GM23338 (cell line): ENCODE measurements around the gene APOC1. TPM values are rescaled to one million over a fixed set of nuclear protein-coding genes. Genes with fewer than 3 reads are reported as not detected.

Experiments used
- ATAC-seq: fragments of 200-7000 bp; cut with Tn5 transposase; 3 replicates; pipeline ENCODE4 v1.9.1; 2020
- DNase-seq: peaks from one replicate; pipeline ENCODE4 v3.0.0-alpha.2; 2015; ENCODE audit warnings: low spot score
- H2AFZ ChIP-seq: fragments of 200-600 bp; sonication (generic); 2 replicates; pipeline ENCODE4 v1.8.0; 2016; ENCODE audit warnings: antibody characterized with exemption, mild to moderate bottlenecking, moderate library complexity
- H3F3A ChIP-seq: fragments of 200-600 bp; sonication (generic); replicated peaks from 2 replicates; pipeline ENCODE4 v1.8.0; 2017; ENCODE audit warnings: antibody characterized with exemption, mixed run types, low read depth
- H3K27ac ChIP-seq: fragments of 200-600 bp; sonication (generic); 2 replicates; pipeline ENCODE4 v1.6.1; 2016; ENCODE audit warnings: low read depth
- H3K27me3 ChIP-seq: fragments of 200-600 bp; sonication (generic); 2 replicates; pipeline ENCODE4 v1.8.0; 2016; ENCODE audit warnings: mild to moderate bottlenecking, mixed run types, moderate library complexity; ENCODE audit not compliant: insufficient read depth
- H3K36me3 ChIP-seq: fragments of 200-600 bp; sonication (generic); 2 replicates; pipeline ENCODE4 v1.8.0; 2016; ENCODE audit warnings: mild to moderate bottlenecking; ENCODE audit not compliant: insufficient read depth
- H3K4me1 ChIP-seq: fragments of 200-600 bp; sonication (generic); 2 replicates; pipeline ENCODE4 v1.8.0; 2016; ENCODE audit warnings: mild to moderate bottlenecking, moderate library complexity; ENCODE audit not compliant: insufficient read depth
- H3K4me2 ChIP-seq: fragments of 200-600 bp; sonication (generic); 2 replicates; pipeline ENCODE4 v1.7.1; 2017; ENCODE audit warnings: mixed run types
- H3K4me3 ChIP-seq: fragments of 200-600 bp; sonication (generic); 2 replicates; pipeline ENCODE4 v1.6.1; 2016; ENCODE audit warnings: mixed run types
- H3K79me2 ChIP-seq: fragments of 200-600 bp; sonication (generic); replicated peaks from 2 replicates; pipeline ENCODE4 v1.8.0; 2017; ENCODE audit warnings: mild to moderate bottlenecking; ENCODE audit not compliant: insufficient read depth
- H3K9me2 ChIP-seq: fragments of 200-600 bp; sonication (generic); 2 replicates; pipeline ENCODE4 v1.8.0; 2017; ENCODE audit not compliant: insufficient read depth
- H4K20me1 ChIP-seq: fragments of 200-600 bp; sonication (generic); replicated peaks from 2 replicates; pipeline ENCODE4 v1.8.0; 2017; ENCODE audit warnings: mild to moderate bottlenecking; ENCODE audit not compliant: insufficient read depth
- H3K27ac Mint-ChIP-seq: 2 replicates; pipeline ENCODE4 v1.8.0; 2020; ENCODE audit warnings: inconsistent platforms, mild to moderate bottlenecking, moderate library complexity, mixed read lengths
- H3K27me3 Mint-ChIP-seq: 3 replicates; pipeline ENCODE4 v1.8.0; 2022; ENCODE audit warnings: low read depth, mild to moderate bottlenecking, moderate library complexity, mixed read lengths, inconsistent platforms; ENCODE audit not compliant: insufficient read depth, poor library complexity
- H3K36me3 Mint-ChIP-seq: 3 replicates; pipeline ENCODE4 v1.8.0; 2021; ENCODE audit warnings: low read depth, mild to moderate bottlenecking, inconsistent platforms, moderate library complexity, mixed read lengths
- H3K4me1 Mint-ChIP-seq: 3 replicates; pipeline ENCODE4 v1.8.0; 2020; ENCODE audit warnings: mild to moderate bottlenecking, inconsistent platforms, mixed read lengths
- H3K4me3 Mint-ChIP-seq: 3 replicates; pipeline ENCODE4 v1.8.0; 2021; ENCODE audit warnings: moderate library complexity, mild to moderate bottlenecking, inconsistent platforms, mixed read lengths
- H3K9me3 Mint-ChIP-seq: 3 replicates; pipeline ENCODE4 v1.8.0; 2020; ENCODE audit warnings: moderate library complexity, mild to moderate bottlenecking, inconsistent platforms, mixed read lengths
- CREB1 ChIP-seq: fragments of 250-450 bp; sonication (Bioruptor Pico); IDR thresholded peaks from 2 replicates; pipeline ENCODE4 v1.5.0; 2020; ENCODE audit warnings: low read depth, mild to moderate bottlenecking, moderate library complexity
- EZH2phosphoT487 ChIP-seq: fragments of 200-600 bp; sonication (generic); IDR thresholded peaks from one replicate; pipeline ENCODE4 v1.8.1; 2018; ENCODE audit warnings: antibody characterized with exemption; ENCODE audit not compliant: unreplicated experiment
- JUNB ChIP-seq: IDR thresholded peaks from one replicate; pipeline ENCODE4 v1.6.1; 2016; ENCODE audit warnings: antibody characterized with exemption; ENCODE audit not compliant: unreplicated experiment
- NANOG ChIP-seq: IDR thresholded peaks from 2 replicates; pipeline ENCODE4 v1.6.1; 2016; ENCODE audit warnings: antibody characterized with exemption, borderline replicate concordance
- POLR2AphosphoS5 ChIP-seq: IDR thresholded peaks from 2 replicates; pipeline ENCODE4 v1.6.1; 2016; ENCODE audit warnings: antibody characterized with exemption, low read depth
- STAT1 ChIP-seq: IDR thresholded peaks from one replicate; pipeline ENCODE4 v1.6.1; 2016; ENCODE audit warnings: antibody characterized with exemption; ENCODE audit not compliant: unreplicated experiment
- ZNF114 ChIP-seq: fragments of 250-450 bp; sonication (Bioruptor Pico); IDR thresholded peaks from 2 replicates; pipeline ENCODE4 v1.5.0; 2020; ENCODE audit warnings: mild to moderate bottlenecking, moderate library complexity
- ZNF331 ChIP-seq: fragments of 250-450 bp; sonication (Bioruptor Pico); IDR thresholded peaks from 2 replicates; pipeline ENCODE4 v1.5.0; 2020; ENCODE audit warnings: low read depth, mild to moderate bottlenecking, moderate library complexity
- polyA plus RNA-seq: library from polyadenylated mRNA; unstranded; fragments of >200 nt; fragmentation: Nextera tagmentation; extraction: Ambion mirVana; gene quantifications from 2 replicates; pipeline ENCODE4 v1.2.1, GENCODE V29; 2016
- total RNA-seq: library from RNA; depleted of rRNA; stranded (reverse); fragments of >200 nt; shearing (Covaris generic); gene quantifications from 2 replicates; pipeline ENCODE4 v1.2.3, GENCODE V29; 2014
- TF ChIP-seq, protein P1 (sequence below), 2 experiments: fragments of 200-600 bp in 1 of 2; sonication (generic) in 1 of 2; conservative IDR thresholded peaks; 2 replicates each; pipeline versions ENCODE4 v1.5.1 to v1.6.1; 2016 to 2017; ENCODE audit warnings: antibody characterized with exemption in 2 of 2, low read depth in 2 of 2, mild to moderate bottlenecking in 2 of 2, moderate library complexity in 1 of 2
- TF ChIP-seq, protein P2 (sequence below): IDR thresholded peaks from one replicate; pipeline ENCODE4 v1.6.1; 2018; ENCODE audit warnings: antibody characterized with exemption; ENCODE audit not compliant: unreplicated experiment

Gene APOC1
- total and polyA plus RNA-seq, 2 experiments from 2014 or later, result 26.8 to 221 TPM

DNA sequence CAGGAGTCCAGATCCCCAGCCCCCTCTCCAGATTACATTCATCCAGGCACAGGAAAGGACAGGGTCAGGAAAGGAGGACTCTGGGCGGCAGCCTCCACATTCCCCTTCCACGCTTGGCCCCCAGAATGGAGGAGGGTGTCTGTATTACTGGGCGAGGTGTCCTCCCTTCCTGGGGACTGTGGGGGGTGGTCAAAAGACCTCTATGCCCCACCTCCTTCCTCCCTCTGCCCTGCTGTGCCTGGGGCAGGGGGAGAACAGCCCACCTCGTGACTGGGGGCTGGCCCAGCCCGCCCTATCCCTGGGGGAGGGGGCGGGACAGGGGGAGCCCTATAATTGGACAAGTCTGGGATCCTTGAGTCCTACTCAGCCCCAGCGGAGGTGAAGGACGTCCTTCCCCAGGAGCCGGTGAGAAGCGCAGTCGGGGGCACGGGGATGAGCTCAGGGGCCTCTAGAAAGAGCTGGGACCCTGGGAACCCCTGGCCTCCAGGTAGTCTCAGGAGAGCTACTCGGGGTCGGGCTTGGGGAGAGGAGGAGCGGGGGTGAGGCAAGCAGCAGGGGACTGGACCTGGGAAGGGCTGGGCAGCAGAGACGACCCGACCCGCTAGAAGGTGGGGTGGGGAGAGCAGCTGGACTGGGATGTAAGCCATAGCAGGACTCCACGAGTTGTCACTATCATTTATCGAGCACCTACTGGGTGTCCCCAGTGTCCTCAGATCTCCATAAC is 8.8 kb upstream of the APOC1 start, which contains the start of gene APOE:
Gene APOE (plus strand): TSS at position 360 of the 724 bp plus-strand sequence. CDS start 829 bp downstream, outside the sequence.
- TF ChIP-seq EZH2phosphoT487 (no peak), POLR2AphosphoS5 (peak; percentile 98), NANOG (peak; percentile 25; the same call in 1 of the 2 replicates)
- peak within 1 kb of the TSS; percentile 97 for H3K4me3 Mint-ChIP-seq
- peaks cover 38% of the 10 kb centered on the region for H3K27me3 Mint-ChIP-seq
- H3K9me3 Mint-ChIP-seq, result peaks cover 2% of the 10 kb centered on the region; the same call in 1 of the 3 replicates
- Histone ChIP-seq H3K27ac (peak within 1 kb of the TSS; percentile 99), H3K4me2 (peak within 1 kb of the TSS; percentile 92), H3K27me3 (no peaks in the 10 kb centered on the region), H2AFZ (peak within 1 kb of the TSS; percentile 38; the same call in 1 of the 2 replicates), H3K4me1 (peaks cover 17% of the 10 kb centered on the region), H3F3A (peaks cover 58% of the 10 kb centered on the region), H4K20me1 (no peaks in the 10 kb centered on the region; the same call in 1 of the 2 replicates), H3K79me2 (peaks cover 17% of the 10 kb centered on the region), H3K4me3 (peak within 1 kb of the TSS; percentile 95), H3K9me2 (no peaks in the 10 kb centered on the region), H3K36me3 (peaks cover 30% of the 10 kb centered on the region)
- peaks cover 22% of the 10 kb centered on the region for H3K4me1 Mint-ChIP-seq
- ATAC-seq (peak; percentile 60), DNase-seq (peak; percentile 91)
- peak within 1 kb of the TSS; percentile 98 for H3K27ac Mint-ChIP-seq
- peaks cover 63% of the 10 kb centered on the region for H3K36me3 Mint-ChIP-seq

DNA sequence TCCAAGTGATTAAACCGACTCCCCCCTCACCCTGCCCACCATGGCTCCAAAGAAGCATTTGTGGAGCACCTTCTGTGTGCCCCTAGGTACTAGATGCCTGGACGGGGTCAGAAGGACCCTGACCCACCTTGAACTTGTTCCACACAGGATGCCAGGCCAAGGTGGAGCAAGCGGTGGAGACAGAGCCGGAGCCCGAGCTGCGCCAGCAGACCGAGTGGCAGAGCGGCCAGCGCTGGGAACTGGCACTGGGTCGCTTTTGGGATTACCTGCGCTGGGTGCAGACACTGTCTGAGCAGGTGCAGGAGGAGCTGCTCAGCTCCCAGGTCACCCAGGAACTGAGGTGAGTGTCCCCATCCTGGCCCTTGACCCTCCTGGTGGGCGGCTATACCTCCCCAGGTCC is 6.8 kb upstream of the APOC1 start:
- peaks cover 25% of the 10 kb centered on the region for H3K4me1 ChIP-seq
- H3K27me3 Mint-ChIP-seq, result peaks cover 45% of the 10 kb centered on the region
- H3K27ac Mint-ChIP-seq, result no peak overlapping the region
- TF ChIP-seq ZNF114, result no peak
- TF ChIP-seq ZNF331 (CRISPR knock-in tag), result no peak
- TF ChIP-seq POLR2AphosphoS5, result no peak
- TF ChIP-seq NANOG, result no peak
- no peak for TF ChIP-seq EZH2phosphoT487
- TF ChIP-seq, protein P1, sequence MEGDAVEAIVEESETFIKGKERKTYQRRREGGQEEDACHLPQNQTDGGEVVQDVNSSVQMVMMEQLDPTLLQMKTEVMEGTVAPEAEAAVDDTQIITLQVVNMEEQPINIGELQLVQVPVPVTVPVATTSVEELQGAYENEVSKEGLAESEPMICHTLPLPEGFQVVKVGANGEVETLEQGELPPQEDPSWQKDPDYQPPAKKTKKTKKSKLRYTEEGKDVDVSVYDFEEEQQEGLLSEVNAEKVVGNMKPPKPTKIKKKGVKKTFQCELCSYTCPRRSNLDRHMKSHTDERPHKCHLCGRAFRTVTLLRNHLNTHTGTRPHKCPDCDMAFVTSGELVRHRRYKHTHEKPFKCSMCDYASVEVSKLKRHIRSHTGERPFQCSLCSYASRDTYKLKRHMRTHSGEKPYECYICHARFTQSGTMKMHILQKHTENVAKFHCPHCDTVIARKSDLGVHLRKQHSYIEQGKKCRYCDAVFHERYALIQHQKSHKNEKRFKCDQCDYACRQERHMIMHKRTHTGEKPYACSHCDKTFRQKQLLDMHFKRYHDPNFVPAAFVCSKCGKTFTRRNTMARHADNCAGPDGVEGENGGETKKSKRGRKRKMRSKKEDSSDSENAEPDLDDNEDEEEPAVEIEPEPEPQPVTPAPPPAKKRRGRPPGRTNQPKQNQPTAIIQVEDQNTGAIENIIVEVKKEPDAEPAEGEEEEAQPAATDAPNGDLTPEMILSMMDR (conservative IDR thresholded peaks at IDR 0.05; ENCODE audit: low read depth in 2 of 2), result no peak
- no peak for TF ChIP-seq CREB1
- TF ChIP-seq STAT1, result no peak
- TF ChIP-seq, protein P2, sequence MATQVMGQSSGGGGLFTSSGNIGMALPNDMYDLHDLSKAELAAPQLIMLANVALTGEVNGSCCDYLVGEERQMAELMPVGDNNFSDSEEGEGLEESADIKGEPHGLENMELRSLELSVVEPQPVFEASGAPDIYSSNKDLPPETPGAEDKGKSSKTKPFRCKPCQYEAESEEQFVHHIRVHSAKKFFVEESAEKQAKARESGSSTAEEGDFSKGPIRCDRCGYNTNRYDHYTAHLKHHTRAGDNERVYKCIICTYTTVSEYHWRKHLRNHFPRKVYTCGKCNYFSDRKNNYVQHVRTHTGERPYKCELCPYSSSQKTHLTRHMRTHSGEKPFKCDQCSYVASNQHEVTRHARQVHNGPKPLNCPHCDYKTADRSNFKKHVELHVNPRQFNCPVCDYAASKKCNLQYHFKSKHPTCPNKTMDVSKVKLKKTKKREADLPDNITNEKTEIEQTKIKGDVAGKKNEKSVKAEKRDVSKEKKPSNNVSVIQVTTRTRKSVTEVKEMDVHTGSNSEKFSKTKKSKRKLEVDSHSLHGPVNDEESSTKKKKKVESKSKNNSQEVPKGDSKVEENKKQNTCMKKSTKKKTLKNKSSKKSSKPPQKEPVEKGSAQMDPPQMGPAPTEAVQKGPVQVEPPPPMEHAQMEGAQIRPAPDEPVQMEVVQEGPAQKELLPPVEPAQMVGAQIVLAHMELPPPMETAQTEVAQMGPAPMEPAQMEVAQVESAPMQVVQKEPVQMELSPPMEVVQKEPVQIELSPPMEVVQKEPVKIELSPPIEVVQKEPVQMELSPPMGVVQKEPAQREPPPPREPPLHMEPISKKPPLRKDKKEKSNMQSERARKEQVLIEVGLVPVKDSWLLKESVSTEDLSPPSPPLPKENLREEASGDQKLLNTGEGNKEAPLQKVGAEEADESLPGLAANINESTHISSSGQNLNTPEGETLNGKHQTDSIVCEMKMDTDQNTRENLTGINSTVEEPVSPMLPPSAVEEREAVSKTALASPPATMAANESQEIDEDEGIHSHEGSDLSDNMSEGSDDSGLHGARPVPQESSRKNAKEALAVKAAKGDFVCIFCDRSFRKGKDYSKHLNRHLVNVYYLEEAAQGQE, result no peak
- TF ChIP-seq JUNB, result no peak

More for the DNA sequence above, 6.8 kb upstream of the APOC1 start:
- no peaks in the 10 kb centered on the region for H3K27me3 ChIP-seq
- Mint-ChIP-seq H3K4me1 (peaks cover 33% of the 10 kb centered on the region), H3K9me3 (peaks cover 2% of the 10 kb centered on the region; the same call in 1 of the 3 replicates), H3K36me3 (peaks cover 43% of the 10 kb centered on the region), H3K4me3 (no peak overlapping the region)
- peaks cover 50% of the 10 kb centered on the region for H3F3A ChIP-seq
- ATAC-seq (no peak), DNase-seq (no peak)
- no peak overlapping the region for H2AFZ ChIP-seq
- peak overlapping the region; percentile 92; the same call in 1 of the 2 replicates for H3K4me2 ChIP-seq
- H3K36me3 ChIP-seq, result peaks cover 17% of the 10 kb centered on the region
- H3K79me2 ChIP-seq, result peaks cover 17% of the 10 kb centered on the region
- no peaks in the 10 kb centered on the region; the same call in 1 of the 2 replicates for H4K20me1 ChIP-seq
- H3K27ac ChIP-seq, result peak overlapping the region; percentile 92; the same call in 1 of the 2 replicates
- H3K4me3 ChIP-seq, result no peak overlapping the region
- no peaks in the 10 kb centered on the region for H3K9me2 ChIP-seq
